ENCODE results near the gene INPP5A.
"Not testable (repeated sequence)": the region's sequence is repeated elsewhere in the genome, so short reads cannot be mapped to it uniquely, and the experiment has no call there.

Gene INPP5A

DNA sequence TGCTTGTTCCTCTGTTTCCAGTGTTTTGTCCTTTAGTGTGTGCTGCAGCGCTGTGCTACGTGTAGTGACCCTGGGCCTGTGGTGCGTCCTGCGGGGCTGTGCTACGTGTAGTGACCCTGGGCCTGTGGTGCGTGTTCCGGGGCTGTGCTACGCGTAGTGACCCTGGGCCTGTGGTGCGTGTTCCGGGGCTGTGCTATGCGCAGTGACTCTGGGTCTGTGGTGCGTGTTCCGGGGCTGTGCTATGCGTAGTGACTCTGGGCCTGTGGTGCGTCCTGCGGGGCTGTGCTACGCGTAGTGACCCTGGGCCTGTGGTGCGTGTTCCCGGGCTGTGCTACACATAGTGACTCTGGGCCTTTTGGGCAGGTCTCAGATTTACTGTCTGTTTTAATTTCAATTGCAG lies 60.1 kb downstream of the INPP5A start:
- peak in 1 of 42 donors; percentile 32 for DNase-seq
- intact Hi-C loops (cut with DNase I), result no loop called here

DNA sequence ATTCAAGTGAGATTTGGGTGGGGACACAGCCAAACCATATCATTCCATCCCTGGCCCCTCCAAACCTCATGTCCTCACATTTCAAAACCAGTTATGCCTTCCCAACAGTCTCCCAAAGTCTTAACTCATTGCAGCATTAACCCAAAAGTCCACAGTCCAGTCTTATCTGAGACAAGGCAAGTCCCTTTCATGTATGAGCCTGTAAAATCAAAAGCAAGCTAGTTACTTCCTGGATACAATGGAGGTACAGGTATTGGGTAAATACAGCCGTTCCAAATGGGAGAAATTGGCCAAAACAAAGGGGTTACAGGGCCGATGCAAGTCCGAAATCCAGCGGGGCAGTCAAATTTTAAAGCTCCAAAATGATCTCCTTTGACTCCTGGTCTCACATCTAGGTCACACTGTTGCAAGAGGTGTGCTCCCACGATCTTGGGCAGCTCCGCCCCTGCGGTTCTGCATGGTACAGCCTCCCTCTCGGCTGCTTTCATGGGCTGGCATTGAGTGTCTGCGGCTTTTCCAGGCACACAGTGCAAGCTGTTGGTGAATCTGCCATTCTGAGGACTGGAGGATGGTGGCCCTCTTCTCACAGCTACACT lies 61.5 kb downstream of the INPP5A start:
- peak in 17 of 42 donors; percentile 43 to 80 (median 60) for DNase-seq
- intact Hi-C loops (cut with DNase I), result not testable (repeated sequence)

DNA sequence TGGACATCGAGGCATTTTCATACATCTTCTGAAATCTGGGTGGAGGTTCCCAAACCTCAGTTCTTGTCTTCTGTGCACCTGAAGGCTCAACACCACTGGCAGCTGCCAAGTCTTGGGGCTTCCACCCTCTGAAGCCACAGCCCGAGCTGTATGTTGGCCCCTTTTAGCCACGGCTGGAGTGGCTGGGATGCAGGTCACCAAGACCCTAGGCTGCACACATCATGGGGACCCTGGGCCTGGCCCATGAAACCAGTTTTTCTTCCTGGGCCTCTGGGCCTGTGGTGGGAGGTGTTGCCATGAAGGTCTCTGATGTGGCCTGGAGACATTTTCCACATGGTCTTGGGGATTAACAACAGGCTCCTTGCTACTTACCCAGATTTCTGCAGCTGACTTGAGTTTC lies 62.1 kb downstream of the INPP5A start:
- DNase-seq, result peak in 2 of 42 donors; percentile 7 to 29
- intact Hi-C loops (cut with DNase I), result no loop called here

DNA sequence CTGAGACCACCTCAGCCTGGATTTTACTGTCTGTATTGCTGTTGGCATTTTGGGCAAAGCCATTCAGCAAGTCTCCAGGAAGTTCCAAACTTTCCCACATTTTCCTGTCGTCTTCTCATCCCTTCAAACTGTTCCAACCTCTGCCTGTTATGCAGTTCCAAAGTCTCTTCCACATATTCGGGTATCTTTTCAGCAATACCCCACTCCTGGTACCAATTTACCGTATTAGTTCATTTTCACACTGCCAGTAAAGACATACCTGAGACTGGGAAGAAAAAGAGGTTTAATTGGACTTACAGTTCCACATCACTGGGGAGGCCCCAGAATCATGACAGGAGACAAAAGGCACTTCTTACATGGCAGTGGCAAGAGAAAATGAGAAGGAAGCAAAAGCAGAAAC lies 62.8 kb downstream of the INPP5A start:
- intact Hi-C loops (cut with DNase I), result no loop called here
- no peak for DNase-seq

DNA sequence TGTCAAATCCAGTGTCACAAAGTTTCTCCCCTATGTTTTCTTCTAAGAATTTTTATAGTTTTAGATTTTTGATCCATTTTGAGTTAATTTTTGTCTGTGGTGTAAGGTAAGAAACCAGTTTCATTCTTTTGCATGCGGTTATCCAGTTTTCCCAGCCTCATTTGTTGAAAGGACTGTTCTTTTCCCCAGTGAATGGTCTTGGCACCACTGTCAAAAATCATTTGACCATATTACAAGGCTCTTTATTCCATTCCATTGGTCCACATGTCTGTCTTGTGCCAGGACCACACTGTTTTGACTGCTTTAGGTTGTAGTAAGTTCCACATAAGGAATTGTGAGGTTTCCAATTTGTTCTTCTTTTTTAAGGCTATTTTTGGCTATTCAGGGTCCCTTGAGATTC lies 64.0 kb downstream of the INPP5A start:
- intact Hi-C loops (cut with DNase I), result no loop called here

DNA sequence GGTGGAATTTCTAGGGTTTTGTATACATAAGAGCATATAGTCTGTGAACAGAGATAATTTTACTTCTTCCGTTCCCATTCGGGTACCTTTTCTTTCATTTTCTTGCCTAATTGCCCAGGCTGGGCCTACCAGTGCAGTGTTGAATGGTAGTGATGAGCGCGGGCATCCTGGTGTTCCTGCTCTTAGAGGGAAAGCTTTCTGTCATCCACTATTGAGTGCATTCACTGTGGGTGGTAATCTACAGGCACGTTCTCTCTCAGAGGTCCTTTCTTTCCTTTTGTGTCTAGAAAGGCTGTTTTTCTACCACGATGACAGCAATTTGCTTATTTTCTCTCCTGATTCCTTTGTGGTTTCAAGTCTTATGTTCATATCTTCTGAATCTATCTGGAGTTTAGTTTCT lies 65.0 kb downstream of the INPP5A start:
- DNase-seq, result peak in 3 of 42 donors; percentile 12 to 29 (median 22)
- intact Hi-C loops (cut with DNase I), result no loop called here

More for the DNA sequence above, 64.0 kb downstream of the INPP5A start:
- no peak for DNase-seq

DNA sequence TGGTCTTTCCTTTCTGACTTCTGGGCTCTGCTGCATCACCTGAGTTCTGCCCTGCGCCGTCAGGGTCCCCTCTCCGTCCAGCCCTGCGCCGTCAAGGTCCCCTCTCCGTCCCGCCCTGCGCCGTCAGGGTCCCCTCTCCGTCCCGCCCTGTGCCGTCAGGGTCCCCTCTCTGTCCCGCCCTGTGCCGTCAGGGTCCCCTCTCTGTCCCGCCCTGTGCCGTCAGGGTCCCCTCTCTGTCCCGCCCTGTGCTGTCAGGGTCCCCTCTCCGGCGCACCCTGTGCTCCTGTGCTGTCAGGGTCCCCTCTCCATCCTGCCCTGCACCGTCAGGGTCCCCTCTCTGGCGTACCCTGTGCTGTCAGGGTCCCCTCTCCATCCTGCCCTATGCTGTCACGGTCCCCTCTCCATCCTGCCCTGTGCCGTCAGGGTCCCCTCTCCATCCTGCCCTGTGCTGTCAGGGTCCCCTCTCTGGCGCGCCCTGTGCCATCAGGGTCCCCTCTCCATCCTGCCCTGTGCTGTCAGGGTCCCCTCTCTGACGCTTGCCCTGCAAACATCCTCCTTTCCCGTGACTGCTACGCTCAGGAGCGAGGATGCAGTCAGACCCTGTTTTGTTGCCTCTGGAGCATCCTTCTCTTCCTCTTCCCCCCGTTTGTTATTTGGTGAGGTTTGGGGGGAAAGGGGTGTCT lies 66.4 kb downstream of the INPP5A start:
- intact Hi-C loops (cut with DNase I), result no loop called here
- peak in 2 of 42 donors; percentile 4 to 6 for DNase-seq

DNA sequence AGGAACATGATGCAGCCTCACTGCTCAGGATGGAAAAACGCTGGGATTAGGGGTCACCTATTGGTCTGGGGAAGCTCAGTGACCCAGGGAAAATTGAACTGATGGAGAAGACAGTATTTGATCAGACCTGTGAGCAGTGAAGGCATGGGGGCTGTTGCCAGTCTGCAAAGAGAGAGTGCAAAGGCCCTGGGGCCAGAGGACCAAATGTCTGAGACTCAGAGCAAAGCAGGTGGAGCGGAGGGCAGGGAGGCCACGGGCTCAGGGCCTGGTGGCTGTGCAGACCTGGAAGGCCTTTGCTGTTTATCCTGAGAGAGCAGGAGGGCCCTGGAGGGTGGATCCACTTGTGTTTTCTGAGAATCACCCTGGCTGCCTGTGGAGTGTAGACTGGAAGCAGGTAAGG lies 67.1 kb downstream of the INPP5A start:
- intact Hi-C loops (cut with DNase I), result no loop called here
- peak in 3 of 42 donors; percentile 6 to 21 (median 11) for DNase-seq

DNA sequence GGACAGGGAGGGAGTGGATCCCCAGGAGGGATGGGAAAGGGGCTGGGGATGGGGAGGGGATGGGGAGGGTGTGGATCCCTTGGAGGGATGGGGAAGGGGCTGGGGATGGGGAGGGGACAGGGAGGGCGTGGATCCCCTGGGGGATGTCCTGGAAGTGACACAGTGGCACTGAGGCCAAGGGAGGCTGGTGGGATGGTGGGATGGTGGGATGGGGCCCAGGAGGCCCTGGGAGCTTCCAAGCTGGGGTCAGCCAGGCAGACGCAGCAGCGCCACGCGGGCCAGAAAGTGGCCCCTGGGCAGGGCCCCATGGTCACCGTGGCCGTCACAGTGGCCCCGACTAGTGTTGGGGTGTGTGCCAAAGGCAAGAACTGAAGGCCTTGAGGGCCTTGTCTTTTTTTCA lies 67.8 kb downstream of the INPP5A start:
- peak in 4 of 42 donors; percentile 7 to 31 (median 14) for DNase-seq
- intact Hi-C loops (cut with DNase I), result no loop called here

DNA sequence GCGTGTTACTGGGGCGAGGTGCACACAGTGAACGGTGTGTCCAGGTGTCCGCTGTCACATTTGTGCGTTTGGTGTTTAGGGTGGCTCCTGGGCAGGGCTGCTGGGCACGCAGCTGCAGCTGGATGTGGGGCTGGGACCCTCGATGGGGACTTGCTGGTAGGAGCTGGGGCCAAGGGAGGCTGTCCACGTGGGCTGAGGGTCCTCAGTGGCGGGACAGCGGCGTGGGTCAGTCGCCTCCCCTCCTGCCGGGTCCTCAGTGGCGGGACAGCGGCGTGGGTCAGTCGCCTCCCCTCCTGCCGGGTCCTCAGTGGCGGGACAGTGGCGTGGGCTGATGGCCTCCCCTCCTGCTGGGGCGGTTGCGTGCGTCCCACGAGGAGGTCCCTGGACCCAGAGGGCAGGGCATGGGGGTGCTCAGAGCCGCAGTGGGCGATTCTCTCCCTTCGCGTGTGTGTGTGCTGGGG lies 68.5 kb downstream of the INPP5A start:
- intact Hi-C loops (cut with DNase I), result no loop called here
- peak in 4 of 42 donors; percentile 5 to 35 (median 24) for DNase-seq

DNA sequence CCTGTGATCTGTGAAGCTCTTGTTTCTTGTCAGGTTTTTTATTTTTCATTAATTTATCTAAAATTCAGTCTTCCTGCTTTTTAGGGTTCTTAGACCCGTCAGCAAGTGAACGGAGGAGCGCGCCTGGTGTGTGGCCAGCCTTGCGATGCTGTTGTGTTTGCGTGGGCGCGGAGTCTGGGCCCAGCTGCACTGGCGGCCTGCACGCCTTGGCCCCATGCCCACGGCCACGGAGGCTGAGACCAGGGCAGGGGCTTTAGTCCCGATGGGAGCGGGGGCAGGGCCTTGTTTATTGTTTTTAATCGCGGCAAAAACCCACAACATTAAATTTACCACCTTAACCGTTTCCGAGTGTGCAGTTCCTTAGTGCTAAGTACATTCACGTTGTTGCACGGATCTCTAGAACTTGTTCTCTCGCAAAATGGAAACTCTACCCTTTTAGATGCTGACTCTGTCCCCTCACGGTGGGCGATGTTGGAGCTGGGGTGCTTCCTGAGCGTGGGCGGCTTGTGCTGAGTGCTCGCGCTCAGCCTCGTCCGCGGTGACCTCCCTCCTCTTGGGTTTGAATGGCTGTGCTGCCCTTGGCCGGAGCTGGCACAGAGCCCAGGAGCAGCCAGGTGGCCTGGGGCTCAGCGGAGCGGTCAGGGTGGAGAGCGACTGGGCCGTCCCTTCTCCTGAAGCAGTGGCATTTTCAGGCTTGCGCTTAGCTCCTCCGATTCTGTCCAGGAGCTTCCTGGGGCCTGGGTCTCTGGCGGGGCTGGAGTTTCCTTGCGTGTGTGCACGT lies 69.1 kb downstream of the INPP5A start:
- DNase-seq, result peak in 41 of 42 donors; percentile 60 to 91 (median 80)
- intact Hi-C loops (cut with DNase I), result no loop called here

DNA sequence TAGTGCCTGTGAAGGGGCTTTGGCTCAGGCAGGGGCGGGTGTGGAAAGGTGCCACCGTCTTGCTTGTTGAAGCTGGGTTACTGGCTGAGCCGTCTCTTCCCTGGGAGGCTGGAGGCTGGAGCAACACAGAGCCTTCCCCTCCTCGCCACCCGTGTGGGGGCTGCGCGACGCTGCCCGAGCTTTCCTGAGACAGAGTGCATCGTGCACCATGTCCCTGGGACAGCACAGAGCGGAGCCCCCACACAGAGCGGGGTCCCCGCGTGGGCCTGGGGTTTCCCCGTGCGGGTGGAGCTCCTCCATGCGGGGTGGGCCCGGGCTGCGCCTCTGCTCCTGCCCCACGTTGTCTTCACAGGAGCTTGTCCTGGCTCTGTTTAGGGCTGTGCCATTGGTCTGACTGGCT lies 69.9 kb downstream of the INPP5A start:
- DNase-seq, result peak in 16 of 42 donors; percentile 27 to 67 (median 50)
- intact Hi-C loops (cut with DNase I), result no loop called here

DNA sequence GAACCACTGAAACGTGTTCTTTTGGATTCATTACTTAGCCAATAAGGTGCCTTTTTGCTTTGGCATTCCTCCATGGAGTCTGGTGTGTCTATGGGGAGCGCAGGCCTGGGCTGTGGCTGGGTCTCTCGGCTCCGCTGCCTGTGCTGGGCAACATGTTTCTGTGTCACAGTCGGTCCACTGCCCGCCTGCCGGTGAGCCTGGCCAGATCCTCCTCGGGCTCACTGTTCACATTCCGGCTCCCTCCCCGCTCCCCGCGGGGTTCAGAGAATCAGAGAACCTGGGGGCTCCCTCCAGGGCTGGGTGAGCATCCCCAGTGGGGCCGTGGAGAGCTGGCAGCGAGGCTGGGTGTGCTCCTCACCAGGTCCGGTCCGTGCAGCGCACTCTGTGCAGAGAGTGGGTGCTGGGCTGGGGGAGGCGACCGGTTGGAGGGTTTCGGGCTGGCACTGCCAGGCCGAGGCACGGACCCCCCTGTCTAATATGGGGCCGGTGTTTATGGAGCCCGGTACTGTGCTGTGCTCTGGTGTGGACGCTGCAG lies 70.4 kb downstream of the INPP5A start:
- intact Hi-C loops (cut with DNase I), result no loop called here
- peak in 8 of 42 donors; percentile 7 to 34 (median 21) for DNase-seq

DNA sequence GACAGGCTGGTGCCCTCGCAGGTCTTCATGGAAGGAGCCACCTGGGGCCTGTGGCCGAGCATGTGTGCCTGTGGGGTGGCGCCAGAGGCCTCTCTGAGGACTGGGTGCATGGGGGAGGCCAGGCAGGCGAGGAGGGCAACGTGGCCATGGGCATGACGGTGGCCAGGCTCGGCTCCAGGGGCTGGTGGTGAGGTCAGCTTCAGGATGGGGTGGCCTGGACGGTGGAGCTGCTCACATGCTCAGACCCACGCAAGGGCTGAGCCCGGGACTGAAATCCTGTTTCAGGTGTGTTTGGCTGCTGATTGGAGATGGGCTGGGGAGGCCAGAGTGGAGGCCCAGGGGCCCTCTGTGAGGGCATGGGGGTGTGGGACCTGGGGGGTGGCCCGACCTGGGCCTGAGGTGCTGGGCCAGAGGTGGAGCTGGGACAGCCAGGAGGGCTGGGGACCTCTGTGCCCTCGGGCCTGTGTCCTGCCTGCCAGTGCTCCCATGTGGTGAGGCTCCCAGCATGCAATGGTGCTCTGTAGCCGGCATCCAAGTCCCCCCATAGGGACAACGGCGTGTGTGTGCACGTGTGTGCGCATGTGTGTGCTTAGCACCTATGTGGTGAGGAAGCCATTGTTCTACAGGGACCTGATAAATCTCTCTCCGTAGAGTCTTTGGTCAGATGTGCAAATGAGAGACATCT lies 71.1 kb downstream of the INPP5A start:
- intact Hi-C loops (cut with DNase I), result no loop called here
- peak in 8 of 42 donors; percentile 9 to 38 (median 16) for DNase-seq

DNA sequence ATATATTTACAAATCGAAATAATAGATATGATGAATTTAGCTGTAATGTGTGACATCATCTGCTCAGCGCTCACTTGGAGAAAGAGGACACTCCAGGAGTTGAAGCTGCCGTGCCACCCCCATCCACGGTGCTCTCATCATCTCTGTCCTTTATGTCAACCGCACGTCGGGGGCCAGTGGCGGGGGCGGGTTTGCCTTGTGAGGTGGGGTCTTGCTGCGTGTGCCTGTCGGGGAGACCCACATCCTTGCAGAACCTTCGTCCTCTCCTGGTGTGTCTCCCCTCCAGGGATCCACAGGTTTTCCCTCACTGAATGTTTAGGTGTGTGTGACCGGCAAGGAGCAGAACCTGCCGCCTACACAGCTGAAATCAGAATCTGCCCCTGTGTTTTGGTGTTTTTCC lies 71.6 kb downstream of the INPP5A start:
- DNase-seq, result peak in 7 of 42 donors; percentile 7 to 35 (median 17)
- intact Hi-C loops (cut with DNase I), result no loop called here

DNA sequence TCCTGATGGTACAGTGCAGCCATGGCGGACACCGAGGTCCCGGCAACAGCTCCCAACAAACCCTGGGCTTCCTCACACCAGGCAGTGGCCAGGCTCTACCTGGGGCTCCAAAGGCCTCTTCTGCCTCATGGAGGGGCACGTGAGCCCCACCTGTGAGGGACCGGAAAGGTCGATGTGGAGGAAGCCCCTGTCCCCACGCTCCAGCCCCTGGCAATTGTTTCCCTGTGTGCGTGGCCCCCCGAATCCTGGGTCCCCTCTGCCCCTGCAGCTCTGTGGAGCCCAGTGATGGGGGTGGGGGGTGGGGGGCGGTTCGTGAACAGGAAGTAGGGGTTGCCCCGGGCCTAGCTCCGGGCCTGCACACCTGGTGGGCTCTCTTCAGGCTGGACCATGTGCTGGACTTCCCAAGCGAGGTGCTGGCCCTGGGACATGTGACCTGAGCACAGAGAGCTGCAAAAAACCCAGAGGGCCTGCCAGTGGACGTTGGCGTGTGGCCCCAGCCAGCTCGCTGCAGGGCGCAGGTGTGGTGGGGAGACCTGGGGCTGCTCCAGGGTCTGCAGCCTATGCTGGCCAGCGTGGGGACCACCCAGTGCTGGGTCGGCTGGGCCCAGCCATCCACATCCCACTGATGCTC lies 72.6 kb downstream of the INPP5A start:
- peak in 6 of 42 donors; percentile 8 to 35 (median 20) for DNase-seq
- intact Hi-C loops (cut with DNase I), result no loop called here

DNA sequence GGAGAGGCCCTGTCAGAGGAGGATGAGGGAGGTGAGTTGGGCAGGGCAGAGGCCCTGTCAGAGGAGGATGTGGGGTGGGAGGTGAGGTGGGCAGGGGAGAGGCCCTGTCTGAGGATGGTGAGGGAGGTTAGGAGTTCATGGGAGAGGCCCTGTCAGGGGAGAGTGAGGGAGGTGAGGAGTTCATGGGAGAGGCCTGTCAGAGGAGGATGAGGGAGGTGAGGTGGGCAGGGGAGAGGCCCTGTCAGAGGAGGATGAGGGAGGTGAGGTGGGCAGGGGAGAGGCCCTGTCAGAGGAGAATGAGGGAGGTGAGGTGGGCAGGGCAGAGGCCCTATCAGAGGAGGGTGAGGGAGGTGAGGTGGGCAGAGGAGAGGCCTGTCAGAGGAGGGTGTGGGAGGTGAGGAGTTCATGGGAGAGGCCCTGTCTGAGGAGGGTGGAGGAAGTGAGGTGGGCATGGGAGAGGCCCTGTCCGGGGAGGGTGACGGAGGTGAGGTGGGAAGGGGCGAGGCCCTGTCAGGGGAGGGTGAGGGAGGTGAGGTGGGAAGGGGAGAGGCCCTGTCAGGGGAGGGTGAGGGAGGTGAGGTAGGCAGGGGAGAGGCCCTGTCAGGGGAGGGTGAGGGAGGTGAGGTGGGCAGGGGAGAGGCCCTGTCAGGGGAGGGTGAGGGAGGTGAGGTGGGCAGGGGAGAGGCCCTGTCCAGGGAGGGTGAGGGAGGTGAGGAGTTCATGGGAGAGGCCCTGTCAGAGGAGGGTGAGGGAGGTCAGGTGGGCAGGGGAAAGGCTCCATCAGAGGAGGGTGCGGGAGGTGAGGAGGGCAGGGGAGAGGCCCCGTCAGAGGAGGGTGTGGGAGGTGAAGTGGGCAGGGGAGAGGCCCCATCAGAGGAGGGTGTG lies 73.7 kb downstream of the INPP5A start:
- peak in 5 of 42 donors; percentile 3 to 22 (median 7) for DNase-seq
- intact Hi-C loops (cut with DNase I), result no loop called here

DNA sequence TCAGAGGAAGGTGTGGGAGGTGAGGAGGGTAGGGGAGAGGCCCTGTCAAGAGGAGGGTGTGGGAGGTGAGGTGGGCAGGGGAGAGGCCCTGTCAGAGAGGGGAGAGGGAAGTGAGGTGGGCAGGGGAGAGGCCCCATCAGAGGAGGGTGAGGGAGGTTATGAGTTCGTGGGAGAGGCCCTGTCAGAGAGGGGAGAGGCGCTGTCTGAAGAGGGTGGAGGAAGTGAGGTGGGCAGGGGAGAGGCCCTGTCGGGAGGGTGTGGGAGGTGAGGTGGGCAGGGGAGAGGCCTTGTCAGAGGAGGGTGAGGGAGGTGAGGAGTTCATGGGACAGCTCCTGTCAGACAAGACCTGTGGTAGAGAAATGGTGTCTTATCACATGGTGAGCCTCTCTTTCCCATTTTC lies 74.4 kb downstream of the INPP5A start:
- intact Hi-C loops (cut with DNase I), result no loop called here
- DNase-seq, result peak in 6 of 42 donors; percentile 3 to 35 (median 10)

All from head of caudate nucleus (tissue), 42 donors.